ENCODE measurements around the gene TRIOBP. TPM values are rescaled to one million over a fixed set of nuclear protein-coding genes. Genes with fewer than 3 reads are reported as not detected.

TRIOBP gene
- polyA plus RNA-seq, 2 donors, result 57.8 to 63.8 TPM

- peak overlapping the region; percentile 47 to 98 for H3K27ac ChIP-seq (ENCODE audit: low read depth in 2 of 2, low read length in 1 of 2)
- 73 to 84% methylated on average over 10 of the region's 10 CpGs for WGBS, 2 donors
- H3K4me1 ChIP-seq (ENCODE audit: control insufficient read depth in 2 of 2, insufficient read depth in 2 of 2, low read length in 1 of 2), result peaks cover 12 to 45% of the 10 kb centered on the region in 2 donors
Measured at GRCh38 chr22:37753746-37754145, 56.9 kb downstream of the TRIOBP start.

DNA sequence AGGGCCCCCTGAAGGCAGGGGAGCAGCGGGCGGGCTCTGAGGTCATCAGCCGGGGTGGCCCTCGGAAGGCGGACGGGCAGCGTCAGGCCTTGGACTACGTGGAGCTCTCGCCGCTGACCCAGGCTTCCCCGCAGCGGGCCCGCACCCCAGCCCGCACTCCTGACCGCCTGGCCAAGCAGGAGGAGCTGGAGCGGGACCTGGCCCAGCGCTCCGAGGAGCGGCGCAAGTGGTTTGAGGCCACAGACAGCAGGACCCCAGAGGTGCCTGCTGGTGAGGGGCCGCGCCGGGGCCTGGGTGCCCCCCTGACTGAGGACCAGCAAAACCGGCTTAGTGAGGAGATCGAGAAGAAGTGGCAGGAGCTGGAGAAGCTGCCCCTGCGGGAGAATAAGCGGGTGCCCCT lies 60.8 kb downstream of the TRIOBP start:
- H3K4me1 ChIP-seq (ENCODE audit: control insufficient read depth in 2 of 2, insufficient read depth in 2 of 2, low read length in 1 of 2), result peaks cover 3 to 20% of the 10 kb centered on the region in 2 donors
- H3K27ac ChIP-seq (ENCODE audit: low read depth in 2 of 2, low read length in 1 of 2), result no peak overlapping the region
- H3K27me3 ChIP-seq (ENCODE audit: control insufficient read depth in 1 of 2, insufficient read depth in 2 of 2, low read length in 2 of 2), result no peaks in the 10 kb centered on the region
- WGBS, 2 donors, result 95 to 96% methylated on average over 22 to 27 of the region's 27 CpGs
- no peak overlapping the region for H3K4me3 ChIP-seq (ENCODE audit: low read depth in 1 of 2, low read length in 2 of 2)
- H3K9me3 ChIP-seq (ENCODE audit: control insufficient read depth in 2 of 2, insufficient read depth in 1 of 2, low read depth in 1 of 2, low read length in 1 of 2), result no peaks in the 10 kb centered on the region
- peaks cover 22 to 62% of the 10 kb centered on the region in 2 donors for H3K36me3 ChIP-seq (ENCODE audit: control insufficient read depth in 2 of 2, insufficient read depth in 2 of 2, low read length in 1 of 2)

More at GRCh38 chr22:37753746-37754145, 56.9 kb downstream of the TRIOBP start:
- Histone ChIP-seq H3K27me3 (ENCODE audit: control insufficient read depth in 1 of 2, insufficient read depth in 2 of 2, low read length in 2 of 2) (no peaks in the 10 kb centered on the region), H3K9me3 (ENCODE audit: control insufficient read depth in 2 of 2, insufficient read depth in 1 of 2, low read depth in 1 of 2, low read length in 1 of 2) (no peaks in the 10 kb centered on the region), H3K4me3 (ENCODE audit: low read depth in 1 of 2, low read length in 2 of 2) (no peak overlapping the region), H3K36me3 (ENCODE audit: control insufficient read depth in 2 of 2, insufficient read depth in 2 of 2, low read length in 1 of 2) (peaks cover 20 to 48% of the 10 kb centered on the region in 2 donors)

GRCh38 chr22:37758694-37759093 lies 61.8 kb downstream of the TRIOBP start:
- Histone ChIP-seq H3K27me3 (ENCODE audit: control insufficient read depth in 1 of 2, insufficient read depth in 2 of 2, low read length in 2 of 2) (no peaks in the 10 kb centered on the region), H3K36me3 (ENCODE audit: control insufficient read depth in 2 of 2, insufficient read depth in 2 of 2, low read length in 1 of 2) (peaks cover 28 to 70% of the 10 kb centered on the region in 2 donors), H3K4me3 (ENCODE audit: low read depth in 1 of 2, low read length in 2 of 2) (no peak overlapping the region), H3K9me3 (ENCODE audit: control insufficient read depth in 2 of 2, insufficient read depth in 1 of 2, low read depth in 1 of 2, low read length in 1 of 2) (no peaks in the 10 kb centered on the region), H3K27ac (ENCODE audit: low read depth in 2 of 2, low read length in 1 of 2) (no peak overlapping the region), H3K4me1 (ENCODE audit: control insufficient read depth in 2 of 2, insufficient read depth in 2 of 2, low read length in 1 of 2) (peaks cover 3 to 19% of the 10 kb centered on the region in 2 donors)
- WGBS, 2 donors, result 79 to 81% methylated on average over 10 of the region's 10 CpGs

DNA sequence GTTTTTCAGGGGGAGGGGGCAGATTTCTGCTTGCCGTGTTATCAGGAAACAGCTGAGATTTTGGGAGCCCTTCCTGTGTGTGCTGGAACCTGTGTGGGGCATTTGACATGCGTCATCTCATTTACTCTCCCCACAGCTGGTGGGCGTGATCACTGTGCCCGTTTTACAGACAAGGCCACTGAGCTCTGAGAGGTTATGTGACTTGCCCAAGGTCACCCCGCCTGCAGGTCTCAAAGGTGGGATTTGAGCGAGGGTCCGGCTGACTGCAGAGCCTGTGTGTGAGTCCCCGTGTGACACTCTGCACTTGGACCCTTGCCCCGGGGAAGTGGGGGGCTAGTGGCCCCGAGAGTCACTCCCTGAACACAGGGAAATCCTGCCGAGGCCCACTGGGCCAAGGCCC lies 62.4 kb downstream of the TRIOBP start:
- Histone ChIP-seq H3K9me3 (ENCODE audit: control insufficient read depth in 2 of 2, insufficient read depth in 1 of 2, low read depth in 1 of 2, low read length in 1 of 2) (no peaks in the 10 kb centered on the region), H3K4me3 (ENCODE audit: low read depth in 1 of 2, low read length in 2 of 2) (no peak overlapping the region), H3K4me1 (ENCODE audit: control insufficient read depth in 2 of 2, insufficient read depth in 2 of 2, low read length in 1 of 2) (peaks cover 0 to 16% of the 10 kb centered on the region in 2 donors), H3K27me3 (ENCODE audit: control insufficient read depth in 1 of 2, insufficient read depth in 2 of 2, low read length in 2 of 2) (no peaks in the 10 kb centered on the region), H3K27ac (ENCODE audit: low read depth in 2 of 2, low read length in 1 of 2) (no peak overlapping the region), H3K36me3 (ENCODE audit: control insufficient read depth in 2 of 2, insufficient read depth in 2 of 2, low read length in 1 of 2) (peaks cover 27 to 70% of the 10 kb centered on the region in 2 donors)
- WGBS, 2 donors, result 88 to 90% methylated on average over 11 of the region's 11 CpGs

DNA sequence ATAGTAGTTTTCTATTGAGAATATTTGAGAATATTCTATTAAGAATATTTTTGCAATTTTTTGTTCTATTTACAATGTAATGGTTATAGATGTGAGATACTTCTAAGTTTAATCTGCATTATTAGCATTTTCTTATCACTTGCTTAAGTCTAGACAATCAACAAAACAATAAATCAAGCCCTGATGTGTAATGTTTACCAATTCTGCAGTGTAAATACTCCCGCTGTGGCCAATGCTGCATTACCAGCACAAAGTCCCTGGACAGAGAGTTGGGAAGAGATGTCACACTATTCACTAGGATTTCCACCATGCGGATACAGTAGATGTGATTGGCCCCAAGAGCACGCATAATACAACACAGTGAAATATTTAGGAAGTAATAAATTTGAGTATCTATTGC lies 63.3 kb downstream of the TRIOBP start:
- Histone ChIP-seq H3K9me3 (ENCODE audit: control insufficient read depth in 2 of 2, insufficient read depth in 1 of 2, low read depth in 1 of 2, low read length in 1 of 2) (no peaks in the 10 kb centered on the region), H3K27ac (ENCODE audit: low read depth in 2 of 2, low read length in 1 of 2) (no peak overlapping the region), H3K4me3 (ENCODE audit: low read depth in 1 of 2, low read length in 2 of 2) (no peak overlapping the region), H3K27me3 (ENCODE audit: control insufficient read depth in 1 of 2, insufficient read depth in 2 of 2, low read length in 2 of 2) (no peaks in the 10 kb centered on the region), H3K36me3 (ENCODE audit: control insufficient read depth in 2 of 2, insufficient read depth in 2 of 2, low read length in 1 of 2) (peaks cover 19 to 63% of the 10 kb centered on the region in 2 donors), H3K4me1 (ENCODE audit: control insufficient read depth in 2 of 2, insufficient read depth in 2 of 2, low read length in 1 of 2) (peaks cover 0 to 11% of the 10 kb centered on the region in 2 donors)
- 88 to 95% methylated on average over 3 of the region's 3 CpGs for WGBS, 2 donors

- Histone ChIP-seq H3K4me3 (ENCODE audit: low read depth in 1 of 2, low read length in 2 of 2) (no peak overlapping the region), H3K27ac (ENCODE audit: low read depth in 2 of 2, low read length in 1 of 2) (peak overlapping the region in 1 of 2 donors; percentile 43), H3K36me3 (ENCODE audit: control insufficient read depth in 2 of 2, insufficient read depth in 2 of 2, low read length in 1 of 2) (peaks cover 16 to 54% of the 10 kb centered on the region in 2 donors), H3K4me1 (ENCODE audit: control insufficient read depth in 2 of 2, insufficient read depth in 2 of 2, low read length in 1 of 2) (peaks cover 0 to 4% of the 10 kb centered on the region in 2 donors), H3K9me3 (ENCODE audit: control insufficient read depth in 2 of 2, insufficient read depth in 1 of 2, low read depth in 1 of 2, low read length in 1 of 2) (no peaks in the 10 kb centered on the region), H3K27me3 (ENCODE audit: control insufficient read depth in 1 of 2, insufficient read depth in 2 of 2, low read length in 2 of 2) (no peaks in the 10 kb centered on the region)
- 52% methylated on average over 10 of the region's 10 CpGs for WGBS, 2 donors
Measured at GRCh38 chr22:37762389-37762836, 65.6 kb downstream of the TRIOBP start.

- peaks cover 14 to 51% of the 10 kb centered on the region in 2 donors for H3K36me3 ChIP-seq (ENCODE audit: control insufficient read depth in 2 of 2, insufficient read depth in 2 of 2, low read length in 1 of 2)
- H3K9me3 ChIP-seq (ENCODE audit: control insufficient read depth in 2 of 2, insufficient read depth in 1 of 2, low read depth in 1 of 2, low read length in 1 of 2), result no peaks in the 10 kb centered on the region
- no peak overlapping the region for H3K4me3 ChIP-seq (ENCODE audit: low read depth in 1 of 2, low read length in 2 of 2)
- H3K27ac ChIP-seq (ENCODE audit: low read depth in 2 of 2, low read length in 1 of 2), result no peak overlapping the region
- H3K27me3 ChIP-seq (ENCODE audit: control insufficient read depth in 1 of 2, insufficient read depth in 2 of 2, low read length in 2 of 2), result no peaks in the 10 kb centered on the region
- 88 to 90% methylated on average over 9 of the region's 9 CpGs for WGBS, 2 donors
- H3K4me1 ChIP-seq (ENCODE audit: control insufficient read depth in 2 of 2, insufficient read depth in 2 of 2, low read length in 1 of 2), result peaks cover 0 to 4% of the 10 kb centered on the region in 2 donors
Measured at GRCh38 chr22:37763012-37763411, 66.2 kb downstream of the TRIOBP start.

DNA sequence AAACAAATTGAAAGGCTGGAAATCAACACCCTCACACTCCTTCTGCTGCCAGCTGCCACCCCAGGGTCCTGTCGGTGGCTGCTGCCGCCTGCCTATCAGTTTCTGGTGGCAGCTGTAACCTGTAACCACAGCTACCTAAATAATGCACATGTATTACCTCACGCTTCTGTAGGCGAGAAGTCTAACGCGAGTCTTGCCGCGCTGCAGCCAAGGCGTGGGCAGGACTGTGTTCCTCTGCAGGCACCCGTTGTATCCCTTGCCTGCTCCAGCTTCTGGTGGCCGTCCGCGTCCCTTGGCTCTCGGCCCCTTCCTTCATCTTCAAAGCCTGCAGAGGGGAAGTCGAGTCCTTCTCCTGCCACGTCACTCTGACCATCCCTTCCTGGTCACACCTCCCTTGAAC lies 66.8 kb downstream of the TRIOBP start:
- peaks cover 15 to 51% of the 10 kb centered on the region in 2 donors for H3K36me3 ChIP-seq (ENCODE audit: control insufficient read depth in 2 of 2, insufficient read depth in 2 of 2, low read length in 1 of 2)

GRCh38 chr22:37764622-37765021 lies 67.8 kb downstream of the TRIOBP start:
- Histone ChIP-seq H3K9me3 (ENCODE audit: control insufficient read depth in 2 of 2, insufficient read depth in 1 of 2, low read depth in 1 of 2, low read length in 1 of 2) (no peaks in the 10 kb centered on the region), H3K27me3 (ENCODE audit: control insufficient read depth in 1 of 2, insufficient read depth in 2 of 2, low read length in 2 of 2) (no peaks in the 10 kb centered on the region), H3K36me3 (ENCODE audit: control insufficient read depth in 2 of 2, insufficient read depth in 2 of 2, low read length in 1 of 2) (peaks cover 13 to 50% of the 10 kb centered on the region in 2 donors), H3K4me3 (ENCODE audit: low read depth in 1 of 2, low read length in 2 of 2) (no peak overlapping the region), H3K27ac (ENCODE audit: low read depth in 2 of 2, low read length in 1 of 2) (no peak overlapping the region), H3K4me1 (ENCODE audit: control insufficient read depth in 2 of 2, insufficient read depth in 2 of 2, low read length in 1 of 2) (peaks cover 0 to 4% of the 10 kb centered on the region in 2 donors)
- 84 to 86% methylated on average over 6 of the region's 6 CpGs for WGBS, 2 donors

More for the DNA sequence above, 66.8 kb downstream of the TRIOBP start:
- Histone ChIP-seq H3K4me1 (ENCODE audit: control insufficient read depth in 2 of 2, insufficient read depth in 2 of 2, low read length in 1 of 2) (peaks cover 0 to 4% of the 10 kb centered on the region in 2 donors), H3K9me3 (ENCODE audit: control insufficient read depth in 2 of 2, insufficient read depth in 1 of 2, low read depth in 1 of 2, low read length in 1 of 2) (no peaks in the 10 kb centered on the region), H3K27ac (ENCODE audit: low read depth in 2 of 2, low read length in 1 of 2) (no peak overlapping the region), H3K27me3 (ENCODE audit: control insufficient read depth in 1 of 2, insufficient read depth in 2 of 2, low read length in 2 of 2) (no peaks in the 10 kb centered on the region), H3K4me3 (ENCODE audit: low read depth in 1 of 2, low read length in 2 of 2) (no peak overlapping the region)
- 87 to 94% methylated on average over 16 of the region's 16 CpGs for WGBS, 2 donors

GRCh38 chr22:37765498-37765897 lies 68.7 kb downstream of the TRIOBP start:
- Histone ChIP-seq H3K9me3 (ENCODE audit: control insufficient read depth in 2 of 2, insufficient read depth in 1 of 2, low read depth in 1 of 2, low read length in 1 of 2) (no peaks in the 10 kb centered on the region), H3K4me3 (ENCODE audit: low read depth in 1 of 2, low read length in 2 of 2) (no peak overlapping the region)
- 85 to 89% methylated on average over 13 of the region's 13 CpGs for WGBS, 2 donors

More at GRCh38 chr22:37765498-37765897, 68.7 kb downstream of the TRIOBP start:
- Histone ChIP-seq H3K4me1 (ENCODE audit: control insufficient read depth in 2 of 2, insufficient read depth in 2 of 2, low read length in 1 of 2) (peaks cover 0 to 4% of the 10 kb centered on the region in 2 donors), H3K27me3 (ENCODE audit: control insufficient read depth in 1 of 2, insufficient read depth in 2 of 2, low read length in 2 of 2) (no peaks in the 10 kb centered on the region), H3K27ac (ENCODE audit: low read depth in 2 of 2, low read length in 1 of 2) (no peak overlapping the region), H3K36me3 (ENCODE audit: control insufficient read depth in 2 of 2, insufficient read depth in 2 of 2, low read length in 1 of 2) (peaks cover 13 to 49% of the 10 kb centered on the region in 2 donors)

All from esophagus (tissue), 2 donors.